ENCODE measurements around the gene IL3.

DNA sequence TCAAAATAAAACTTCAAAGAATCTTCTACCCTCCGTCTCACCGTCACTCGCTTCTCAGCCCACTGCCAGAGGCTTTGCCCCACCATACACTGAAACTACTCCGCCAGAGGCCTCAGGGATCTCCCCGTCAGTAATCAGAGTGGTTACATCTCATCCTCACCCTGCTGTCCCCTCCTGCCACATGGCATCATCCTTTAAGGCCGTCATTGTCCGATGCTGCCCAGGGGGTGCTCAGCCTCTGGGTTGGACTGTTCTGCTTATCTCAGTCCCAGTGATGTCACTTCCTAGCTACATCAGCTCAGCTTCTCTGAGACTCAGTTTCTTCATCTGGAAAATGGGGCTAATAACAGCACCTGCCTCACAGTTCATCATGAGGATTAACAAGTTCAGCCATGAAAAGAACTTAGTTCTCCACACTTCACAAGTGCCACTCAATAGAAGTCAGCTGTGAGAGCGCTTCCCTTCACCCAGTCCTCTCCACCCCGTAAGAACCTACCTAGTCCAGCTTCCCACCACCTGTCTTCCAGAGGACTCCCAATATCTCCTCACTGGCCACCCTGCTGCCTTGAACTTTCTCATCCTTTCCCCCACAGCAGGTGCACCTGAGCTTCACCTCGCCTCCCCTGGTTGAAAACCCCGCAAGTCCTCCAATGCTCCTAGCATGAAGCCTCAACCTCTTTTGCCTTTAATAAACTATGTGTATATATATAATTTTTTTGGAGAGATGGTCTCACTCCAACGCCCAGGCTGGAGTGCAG lies 2.8 kb upstream of the IL3 start:
- TF ChIP-seq NFIC (IDR thresholded peaks at IDR 0.05): no peak
- TF ChIP-seq TCF12 (IDR thresholded peaks at IDR 0.05; ENCODE audit: low read depth): no peak
- TF ChIP-seq EGR1 (IDR thresholded peaks at IDR 0.05): no peak
- TF ChIP-seq TAF1 (IDR thresholded peaks at IDR 0.05; ENCODE audit: low read depth): no peak
- TF ChIP-seq, protein P1, sequence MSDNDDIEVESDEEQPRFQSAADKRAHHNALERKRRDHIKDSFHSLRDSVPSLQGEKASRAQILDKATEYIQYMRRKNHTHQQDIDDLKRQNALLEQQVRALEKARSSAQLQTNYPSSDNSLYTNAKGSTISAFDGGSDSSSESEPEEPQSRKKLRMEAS (IDR thresholded peaks at IDR 0.05): no peak
- no peak for TF ChIP-seq CEBPB (IDR thresholded peaks at IDR 0.05)
- no peak for TF ChIP-seq FOXM1 (IDR thresholded peaks at IDR 0.05; ENCODE audit: borderline replicate concordance, low read depth)
- TF ChIP-seq EP300 (IDR thresholded peaks at IDR 0.05; ENCODE audit: borderline replicate concordance): no peak
- TF ChIP-seq, protein P2, sequence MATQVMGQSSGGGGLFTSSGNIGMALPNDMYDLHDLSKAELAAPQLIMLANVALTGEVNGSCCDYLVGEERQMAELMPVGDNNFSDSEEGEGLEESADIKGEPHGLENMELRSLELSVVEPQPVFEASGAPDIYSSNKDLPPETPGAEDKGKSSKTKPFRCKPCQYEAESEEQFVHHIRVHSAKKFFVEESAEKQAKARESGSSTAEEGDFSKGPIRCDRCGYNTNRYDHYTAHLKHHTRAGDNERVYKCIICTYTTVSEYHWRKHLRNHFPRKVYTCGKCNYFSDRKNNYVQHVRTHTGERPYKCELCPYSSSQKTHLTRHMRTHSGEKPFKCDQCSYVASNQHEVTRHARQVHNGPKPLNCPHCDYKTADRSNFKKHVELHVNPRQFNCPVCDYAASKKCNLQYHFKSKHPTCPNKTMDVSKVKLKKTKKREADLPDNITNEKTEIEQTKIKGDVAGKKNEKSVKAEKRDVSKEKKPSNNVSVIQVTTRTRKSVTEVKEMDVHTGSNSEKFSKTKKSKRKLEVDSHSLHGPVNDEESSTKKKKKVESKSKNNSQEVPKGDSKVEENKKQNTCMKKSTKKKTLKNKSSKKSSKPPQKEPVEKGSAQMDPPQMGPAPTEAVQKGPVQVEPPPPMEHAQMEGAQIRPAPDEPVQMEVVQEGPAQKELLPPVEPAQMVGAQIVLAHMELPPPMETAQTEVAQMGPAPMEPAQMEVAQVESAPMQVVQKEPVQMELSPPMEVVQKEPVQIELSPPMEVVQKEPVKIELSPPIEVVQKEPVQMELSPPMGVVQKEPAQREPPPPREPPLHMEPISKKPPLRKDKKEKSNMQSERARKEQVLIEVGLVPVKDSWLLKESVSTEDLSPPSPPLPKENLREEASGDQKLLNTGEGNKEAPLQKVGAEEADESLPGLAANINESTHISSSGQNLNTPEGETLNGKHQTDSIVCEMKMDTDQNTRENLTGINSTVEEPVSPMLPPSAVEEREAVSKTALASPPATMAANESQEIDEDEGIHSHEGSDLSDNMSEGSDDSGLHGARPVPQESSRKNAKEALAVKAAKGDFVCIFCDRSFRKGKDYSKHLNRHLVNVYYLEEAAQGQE (IDR thresholded peaks at IDR 0.05; ENCODE audit: low read depth): no peak
- TF ChIP-seq TEAD4 (IDR thresholded peaks at IDR 0.05): no peak
- TF ChIP-seq, protein P3, sequence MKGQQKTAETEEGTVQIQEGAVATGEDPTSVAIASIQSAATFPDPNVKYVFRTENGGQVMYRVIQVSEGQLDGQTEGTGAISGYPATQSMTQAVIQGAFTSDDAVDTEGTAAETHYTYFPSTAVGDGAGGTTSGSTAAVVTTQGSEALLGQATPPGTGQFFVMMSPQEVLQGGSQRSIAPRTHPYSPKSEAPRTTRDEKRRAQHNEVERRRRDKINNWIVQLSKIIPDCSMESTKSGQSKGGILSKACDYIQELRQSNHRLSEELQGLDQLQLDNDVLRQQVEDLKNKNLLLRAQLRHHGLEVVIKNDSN (IDR thresholded peaks at IDR 0.05): no peak

Measured in Ishikawa (cell line).